AG09319 (cell line): ENCODE results near the gene BRSK2.

Experiments used
- DNase-seq: peaks from one replicate; pipeline ENCODE4 v3.0.0-alpha.2; 2010; ENCODE audit warnings: low read depth; ENCODE audit errors: extremely low read depth
- TF ChIP-seq, protein P1 (sequence below): IDR thresholded peaks from 2 replicates; pipeline ENCODE4 v1.5.1; 2011; ENCODE audit warnings: low read depth, mild to moderate bottlenecking, inconsistent platforms, low read length, moderate library complexity

BRSK2 gene

DNA sequence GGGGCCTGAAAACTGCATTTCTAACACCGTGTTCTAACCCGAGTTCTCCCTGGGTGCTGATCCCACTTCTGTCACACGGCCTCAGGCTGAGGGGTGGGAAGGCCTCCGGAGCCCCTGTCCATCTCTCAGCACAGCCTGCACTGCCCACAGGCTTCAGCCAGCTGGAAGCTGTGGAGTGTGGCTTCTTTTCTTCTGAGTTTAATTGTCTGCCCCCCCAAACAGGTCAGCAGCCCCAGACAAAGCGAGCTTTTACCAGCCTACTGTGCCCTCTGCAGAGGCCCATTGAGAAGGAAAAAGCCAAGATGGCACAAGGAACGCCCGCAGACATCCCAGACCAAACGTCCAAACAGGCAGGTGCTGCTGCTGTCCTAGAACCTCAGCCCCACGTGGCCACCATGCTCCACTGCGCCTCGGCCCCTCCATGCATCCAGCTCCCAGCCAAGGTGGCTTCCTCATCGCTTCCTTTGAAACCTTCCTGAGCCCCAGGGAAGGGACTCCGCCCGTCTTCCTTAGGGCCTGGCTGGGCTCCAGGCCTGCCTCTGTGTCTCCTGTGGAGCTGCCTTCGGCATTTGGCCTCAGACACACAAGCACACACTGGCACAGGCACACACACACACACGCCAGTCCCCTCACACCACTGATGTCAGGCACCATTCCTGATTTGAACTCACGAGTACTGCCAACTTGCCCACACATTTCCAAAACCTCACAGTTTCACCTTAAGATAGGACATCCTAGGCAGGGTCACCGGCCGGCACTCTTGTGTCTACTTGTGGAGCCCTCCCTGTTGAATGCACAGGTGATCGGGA, 95.2 kb downstream of the BRSK2 start:
- no peak for DNase-seq
- TF ChIP-seq, protein P1, sequence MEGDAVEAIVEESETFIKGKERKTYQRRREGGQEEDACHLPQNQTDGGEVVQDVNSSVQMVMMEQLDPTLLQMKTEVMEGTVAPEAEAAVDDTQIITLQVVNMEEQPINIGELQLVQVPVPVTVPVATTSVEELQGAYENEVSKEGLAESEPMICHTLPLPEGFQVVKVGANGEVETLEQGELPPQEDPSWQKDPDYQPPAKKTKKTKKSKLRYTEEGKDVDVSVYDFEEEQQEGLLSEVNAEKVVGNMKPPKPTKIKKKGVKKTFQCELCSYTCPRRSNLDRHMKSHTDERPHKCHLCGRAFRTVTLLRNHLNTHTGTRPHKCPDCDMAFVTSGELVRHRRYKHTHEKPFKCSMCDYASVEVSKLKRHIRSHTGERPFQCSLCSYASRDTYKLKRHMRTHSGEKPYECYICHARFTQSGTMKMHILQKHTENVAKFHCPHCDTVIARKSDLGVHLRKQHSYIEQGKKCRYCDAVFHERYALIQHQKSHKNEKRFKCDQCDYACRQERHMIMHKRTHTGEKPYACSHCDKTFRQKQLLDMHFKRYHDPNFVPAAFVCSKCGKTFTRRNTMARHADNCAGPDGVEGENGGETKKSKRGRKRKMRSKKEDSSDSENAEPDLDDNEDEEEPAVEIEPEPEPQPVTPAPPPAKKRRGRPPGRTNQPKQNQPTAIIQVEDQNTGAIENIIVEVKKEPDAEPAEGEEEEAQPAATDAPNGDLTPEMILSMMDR = no peak

DNA sequence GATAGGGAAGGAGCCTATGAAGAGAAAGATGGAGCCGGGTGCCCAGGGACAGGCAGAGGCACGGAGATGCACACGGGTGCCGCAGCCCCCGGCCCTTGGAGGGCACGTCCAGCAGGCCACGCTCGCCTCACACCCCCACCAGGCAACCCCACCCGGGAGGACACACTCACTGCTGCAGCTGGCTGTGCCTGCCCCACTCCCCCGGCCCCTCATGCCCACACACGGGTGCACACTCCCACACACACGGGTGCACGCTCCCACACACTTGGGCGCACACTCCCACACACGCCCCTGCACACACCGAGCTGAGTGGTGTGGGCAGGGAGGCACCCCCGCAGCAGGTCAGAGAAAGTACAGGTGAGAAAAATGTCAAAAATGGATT, 95.8 kb downstream of the BRSK2 start:
- TF ChIP-seq, protein P1 = no peak

DNA sequence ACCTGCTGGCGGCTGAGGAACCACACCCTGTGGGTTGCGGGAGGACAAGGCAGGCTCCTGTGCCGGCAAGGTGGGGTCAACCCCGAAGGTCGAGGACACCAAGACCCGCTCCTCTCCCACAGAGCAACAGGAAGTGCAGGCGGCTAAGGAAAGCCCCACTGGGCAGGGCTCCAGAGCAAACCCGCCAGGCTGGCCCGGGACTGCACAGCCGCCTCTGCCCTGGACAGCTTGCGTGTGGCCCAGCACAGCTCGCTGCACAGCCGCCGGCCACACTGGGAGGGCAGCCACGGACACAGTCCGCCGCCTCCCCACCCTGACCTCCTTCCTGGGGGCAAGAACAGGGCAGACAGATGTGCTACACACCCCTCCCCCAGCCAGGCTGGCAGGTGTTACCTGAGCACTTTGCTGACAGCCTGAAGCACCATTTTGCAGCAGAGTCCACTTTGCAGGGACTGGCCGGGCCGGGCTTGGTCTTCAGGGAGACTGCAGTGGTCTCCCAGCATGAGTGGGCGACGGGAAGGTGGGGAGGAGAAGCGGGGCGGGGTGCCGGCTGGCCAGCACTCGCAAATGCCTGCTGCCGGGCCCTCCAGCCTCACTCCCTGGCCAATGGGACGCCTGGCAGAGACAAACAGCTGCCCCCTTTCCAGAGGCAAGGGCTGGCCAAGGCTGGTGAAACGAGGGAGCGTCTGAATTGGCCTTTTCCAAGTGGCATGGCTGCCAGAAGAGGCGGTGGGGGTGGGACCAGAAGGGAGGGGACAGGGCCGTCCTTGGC, 96.5 kb downstream of the BRSK2 start, which contains the start of gene MOB2:
Gene MOB2, minus strand, starts transcription at position 726 of the 772 bp plus-strand sequence. Its CDS starts 223 bp downstream, at position 503.
- TF ChIP-seq, protein P1 = no peak
- DNase-seq = no peak

More for the DNA sequence above, 95.8 kb downstream of the BRSK2 start:
- no peak for DNase-seq

DNA sequence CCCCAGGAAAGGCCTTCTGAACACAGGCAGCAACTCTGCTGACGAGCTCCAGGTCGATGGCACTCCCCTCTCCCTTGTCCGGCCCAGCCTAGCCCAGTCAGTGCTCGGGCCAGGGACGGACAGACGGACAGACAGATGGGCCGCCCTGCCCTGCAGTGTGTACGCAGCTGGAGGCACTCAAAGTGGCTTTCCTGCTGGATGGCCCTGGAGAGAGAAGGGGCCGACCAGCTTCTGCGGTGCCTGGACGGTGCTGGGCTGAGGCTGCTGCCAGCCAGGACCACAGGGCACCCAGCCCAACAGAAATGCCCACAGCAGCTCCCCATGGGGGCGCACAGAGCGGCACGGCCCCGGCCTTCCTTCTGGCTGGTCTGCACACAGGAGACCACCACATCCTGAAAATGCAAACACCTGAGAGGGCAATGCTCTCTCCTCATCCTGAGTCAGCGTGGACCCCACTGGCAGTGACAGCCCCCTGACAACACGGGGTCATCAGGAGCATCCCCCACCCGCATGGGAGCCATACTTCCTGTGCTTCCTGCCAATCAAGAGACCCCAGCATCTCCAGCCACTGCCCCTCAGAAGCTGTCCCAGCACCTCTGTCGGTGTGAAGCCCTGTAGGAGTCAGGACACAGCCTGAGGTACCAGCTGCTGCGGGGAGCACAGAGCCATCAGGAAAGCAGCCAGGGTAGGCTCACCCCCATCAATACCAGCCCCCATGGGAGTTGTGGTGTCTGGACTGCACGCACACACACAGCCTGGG, 97.5 kb downstream of the BRSK2 start:
- no peak for DNase-seq
- TF ChIP-seq, protein P1 = no peak

DNA sequence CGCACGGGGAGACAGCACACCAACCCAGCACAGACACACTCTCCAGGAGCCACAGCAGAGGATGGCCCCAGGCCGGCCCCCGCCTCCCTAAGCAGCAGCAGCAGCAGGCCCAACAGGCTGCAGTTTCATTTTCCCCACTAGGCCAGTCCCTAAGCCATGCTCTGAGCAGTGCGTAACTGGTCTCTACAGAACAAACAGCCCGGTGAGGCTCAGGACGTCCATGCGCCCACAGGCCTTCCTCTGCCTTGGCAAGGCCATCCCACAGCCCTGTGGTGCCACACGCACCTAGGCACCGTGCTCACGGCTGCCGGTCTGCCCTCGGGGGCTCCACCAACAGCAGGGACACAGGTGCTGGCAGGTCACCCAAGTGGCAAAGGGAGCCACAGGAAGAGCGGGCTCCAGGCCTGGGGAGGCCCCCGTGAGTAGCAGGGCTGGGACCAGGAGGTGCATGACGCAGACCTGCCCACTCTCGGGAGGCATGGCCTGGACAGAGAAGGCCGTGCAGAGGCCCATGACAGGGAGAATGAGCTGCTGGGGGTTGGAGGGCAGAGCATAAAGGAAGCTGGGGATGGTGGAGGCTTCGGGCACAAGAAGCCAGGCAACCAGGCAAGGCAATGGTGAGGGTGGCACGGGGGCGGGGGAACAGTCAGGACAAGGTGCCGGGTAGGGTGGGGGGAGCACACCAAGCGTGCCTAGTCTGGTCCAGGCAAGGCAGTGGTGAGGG, 98.3 kb downstream of the BRSK2 start:
- DNase-seq = no peak
- TF ChIP-seq, protein P1 = no peak

DNA sequence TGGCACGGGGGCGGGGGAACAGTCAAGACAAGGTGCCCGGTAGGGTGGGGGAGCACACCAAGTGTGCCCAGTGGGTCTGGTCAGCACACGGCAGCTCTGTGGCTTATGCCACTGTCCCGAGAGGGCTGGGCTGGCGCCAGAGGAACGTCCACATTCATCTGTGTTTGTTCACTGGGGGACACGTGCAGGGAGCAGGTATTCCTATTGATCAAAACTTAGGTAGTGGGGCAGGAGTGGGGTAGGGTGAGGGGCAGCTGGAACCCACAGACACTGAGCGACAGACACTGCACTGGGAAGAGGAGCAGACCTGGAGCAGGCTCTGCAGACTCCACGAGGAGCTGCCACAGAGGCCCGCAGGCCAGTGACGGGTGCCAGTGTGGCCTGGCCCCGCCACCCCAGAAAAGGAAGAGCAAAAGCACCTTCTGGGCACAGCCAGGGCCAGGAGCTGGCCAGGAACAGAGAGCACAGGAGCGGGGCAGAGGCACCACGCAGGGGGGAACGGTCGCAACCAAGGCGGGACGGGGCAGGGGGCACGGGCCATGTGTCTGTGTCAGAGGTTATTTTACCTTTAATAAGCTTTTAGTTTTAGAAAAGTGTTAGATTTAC, 98.9 kb downstream of the BRSK2 start:
- TF ChIP-seq, protein P1 = no peak
- DNase-seq = no peak
